Measurements from ENCODE around the gene SLC37A4. TPM values are rescaled to one million over a fixed set of nuclear protein-coding genes. Genes with fewer than 3 reads are reported as not detected.

The SLC37A4 gene
- total and polyA plus RNA-seq, 10 of the 15 experiments (the other 5 are each of a cell fraction or from before 2014, with no cell fraction given), result 11.6 to 29.7 (median 20.4) TPM

GRCh38 chr11:119027561-119028345 lies 2.9 kb downstream of the SLC37A4 start:
- CTCF ChIA-PET, result no interaction called here
- H2AFZ ChIP-seq (ENCODE audit: control insufficient read depth, low read depth, low read length), result no peak overlapping the region
- H3K27ac ChIP-seq (ENCODE audit: control insufficient read depth, insufficient read depth), result no peak overlapping the region
- H3K4me2 ChIP-seq (ENCODE audit: control insufficient read depth, insufficient read depth), result peak overlapping the region; percentile 35; the same call in 1 of the 2 replicates
- ATAC-seq, result no peak
- H3K79me2 ChIP-seq (ENCODE audit: control insufficient read depth, insufficient read depth, low read length), result peaks cover 13% of the 10 kb centered on the region
- DNase-seq (ENCODE audit: low read depth, low spot score), result no peak
- no peak overlapping the region for H3K9ac ChIP-seq (ENCODE audit: control insufficient read depth, insufficient read depth, low read length)
- SMC1A ChIA-PET (ENCODE audit: uncharacterized antibody, unreplicated experiment), result interaction anchor here (1.0 to 4.9 kb wide), 2 partner anchors 10 to 297 kb away, joined by 3 to 40 read pairs; partner anchors contain the start of genes RPS25 and TRAPPC4
- no peak for FAIRE-seq
- H3K9me3 ChIP-seq (replicated peaks; ENCODE audit: control insufficient read depth, insufficient read depth, low read length), result no peaks in the 10 kb centered on the region
- peaks cover 4 to 5% of the 10 kb centered on the region in 2 experiments; a peak in 3 of 4 replicates for H3K36me3 ChIP-seq (ENCODE audit: control insufficient read depth in 2 of 2, insufficient read depth in 2 of 2, low read length in 1 of 2)
- no peaks in the 10 kb centered on the region for H3K27me3 ChIP-seq (replicated peaks in 1 of 2; ENCODE audit: control insufficient read depth in 2 of 2, insufficient read depth in 2 of 2, low read length in 1 of 2)
- RAD21 ChIA-PET (ENCODE audit: unreplicated experiment), result no interaction called here
- H4K20me1 ChIP-seq (ENCODE audit: control insufficient read depth, insufficient read depth), result no peaks in the 10 kb centered on the region
- H3K4me1 ChIP-seq (ENCODE audit: control insufficient read depth, insufficient read depth, low read length), result peaks cover 14% of the 10 kb centered on the region
- POLR2A ChIA-PET, result interaction anchor here (0.6 to 2.3 kb wide), 4 partner anchors 9 to 88 kb away, joined by 3 to 9 read pairs (median 4); partner anchors contain the start of genes CENATAC, RPS25 and TRAPPC4
- no TSS peak for BruUV-seq (replicated peaks)
- no peak overlapping the region for H3K4me3 ChIP-seq
- WGBS (ENCODE audit: insufficient coverage, insufficient replicate concordance, low lambda C conversion rate, missing lambda C conversion rate), result 93% methylated on average over 9 of the region's 9 CpGs
- in situ Hi-C loops (cut with MboI) (no loop called here), intact Hi-C loops (cut with micrococcal nuclease; ENCODE audit: unreplicated experiment) (no loop called here)
- TF ChIP-seq CEBPB (IDR thresholded peaks at IDR 0.05; ENCODE audit: borderline replicate concordance in 1 of 2, low read depth in 2 of 2, low read length in 2 of 2) (no peak), FOXM1 (IDR thresholded peaks at IDR 0.05; ENCODE audit: low read depth, low read length) (no peak), TCF7 (IDR thresholded peaks at IDR 0.05; ENCODE audit: borderline replicate concordance) (no peak), FOXK2 (IDR thresholded peaks at IDR 0.05) (no peak), KLF5 (IDR thresholded peaks at IDR 0.05; ENCODE audit: partially characterized antibody) (no peak), ESRRA (IDR thresholded peaks at IDR 0.05; ENCODE audit: low read length) (no peak), RUNX3 (IDR thresholded peaks at IDR 0.05; ENCODE audit: low read length) (no peak), PRDM15 (CRISPR knock-in tag; IDR thresholded peaks at IDR 0.05) (no peak), RCOR1 (conservative IDR thresholded peaks at IDR 0.05; ENCODE audit: low read depth, low read length) (no peak), STAT3 (IDR thresholded peaks at IDR 0.05; ENCODE audit: low read depth, low read length) (no peak), EP300 (IDR thresholded peaks at IDR 0.05; ENCODE audit: borderline replicate concordance in 1 of 2, control insufficient read depth in 1 of 2, low read depth in 2 of 2, low read length in 2 of 2) (no peak), ZNF592 (IDR thresholded peaks at IDR 0.05) (no peak), JUND (IDR thresholded peaks at IDR 0.05; ENCODE audit: low read depth, low read length) (no peak)
